ENCODE results near the gene STING1. TPM values are rescaled to one million over a fixed set of nuclear protein-coding genes. Genes with fewer than 3 reads are reported as not detected.
"Not testable (repeated sequence)": the region's sequence is repeated elsewhere in the genome, so short reads cannot be mapped to it uniquely, and the experiment has no call there.

The STING1 gene
- polyA plus RNA-seq, 3 donors from 2014 or later: 67.8 to 150 (median 142) TPM

GRCh38 chr5:139514486-139514856 is 31.9 kb upstream of the STING1 start:
- H3K36me3 Mint-ChIP-seq: no peaks in the 10 kb centered on the region
- H3K27ac Mint-ChIP-seq: no peak overlapping the region
- DNase-seq: no peak
- peaks cover 0 to 15% (median 4%) of the 10 kb centered on the region in 3 donors for H3K27me3 Mint-ChIP-seq (ENCODE audit: low read depth in 3 of 3)
- peaks cover 50 to 59% of the 10 kb centered on the region in 2 donors for H3K4me1 Mint-ChIP-seq
- H3K4me3 Mint-ChIP-seq: no peak overlapping the region
- H3K9me3 Mint-ChIP-seq: no peaks in the 10 kb centered on the region

GRCh38 chr5:139513852-139514485 is 31.4 kb upstream of the STING1 start:
- H3K27ac Mint-ChIP-seq: peak overlapping the region in 2 of 6 donors; percentile 11 to 26
- no peaks in the 10 kb centered on the region for H3K9me3 Mint-ChIP-seq
- no peak for DNase-seq
- peaks cover 50 to 58% of the 10 kb centered on the region in 2 donors for H3K4me1 Mint-ChIP-seq
- peaks cover 0 to 15% (median 4%) of the 10 kb centered on the region in 3 donors for H3K27me3 Mint-ChIP-seq (ENCODE audit: low read depth in 3 of 3)
- no peaks in the 10 kb centered on the region for H3K36me3 Mint-ChIP-seq
- peak overlapping the region in 3 of 5 donors; percentile 8 to 50 (median 22) for H3K4me3 Mint-ChIP-seq

GRCh38 chr5:139513434-139513833 is 30.9 kb upstream of the STING1 start:
- DNase-seq: peak; percentile 68 to 76 (median 73)
- peak overlapping the region in 3 of 5 donors; percentile 8 to 50 (median 22) for H3K4me3 Mint-ChIP-seq
- not testable (repeated sequence) for H3K36me3 Mint-ChIP-seq, H3K9me3 Mint-ChIP-seq
- peaks cover 0 to 15% (median 2%) of the 10 kb centered on the region in 3 donors for H3K27me3 Mint-ChIP-seq (ENCODE audit: low read depth in 3 of 3)
- H3K27ac Mint-ChIP-seq: peak overlapping the region in 2 of 6 donors; percentile 11 to 26
- H3K4me1 Mint-ChIP-seq: peaks cover 45 to 53% of the 10 kb centered on the region in 2 donors

- Mint-ChIP-seq H3K36me3 (no peaks in the 10 kb centered on the region), H3K27me3 (ENCODE audit: low read depth in 3 of 3) (peaks cover 0 to 15% (median 2%) of the 10 kb centered on the region in 3 donors), H3K4me3 (peak overlapping the region; percentile 18 to 86 (median 72)), H3K4me1 (peaks cover 41 to 47% of the 10 kb centered on the region in 2 donors), H3K27ac (peak overlapping the region in 3 of 6 donors; percentile 7 to 62 (median 50)), H3K9me3 (no peaks in the 10 kb centered on the region)
- no peak for DNase-seq
Measured at GRCh38 chr5:139512786-139513390, 30.3 kb upstream of the STING1 start.

GRCh38 chr5:139504722-139505121 is 22.2 kb upstream of the STING1 start:
- not testable (repeated sequence) for H3K9me3 Mint-ChIP-seq; DNase-seq; H3K36me3 Mint-ChIP-seq; H3K4me3 Mint-ChIP-seq; H3K27me3 Mint-ChIP-seq (ENCODE audit: low read depth in 3 of 3); H3K4me1 Mint-ChIP-seq; H3K27ac Mint-ChIP-seq

- not testable (repeated sequence) for H3K27ac Mint-ChIP-seq; H3K27me3 Mint-ChIP-seq (ENCODE audit: low read depth in 3 of 3); H3K4me1 Mint-ChIP-seq; H3K9me3 Mint-ChIP-seq; DNase-seq; H3K4me3 Mint-ChIP-seq; H3K36me3 Mint-ChIP-seq
Measured at GRCh38 chr5:139503879-139504278, 21.3 kb upstream of the STING1 start.

- not testable (repeated sequence) for H3K9me3 Mint-ChIP-seq; DNase-seq; H3K36me3 Mint-ChIP-seq; H3K27ac Mint-ChIP-seq; H3K27me3 Mint-ChIP-seq (ENCODE audit: low read depth in 3 of 3); H3K4me3 Mint-ChIP-seq; H3K4me1 Mint-ChIP-seq
Measured at GRCh38 chr5:139503036-139503817, 20.7 kb upstream of the STING1 start.

GRCh38 chr5:139501381-139501780 is 18.8 kb upstream of the STING1 start:
- Mint-ChIP-seq H3K36me3 (no peaks in the 10 kb centered on the region), H3K4me1 (no peaks in the 10 kb centered on the region), H3K27me3 (ENCODE audit: low read depth in 3 of 3) (peaks cover 2 to 4% (median 3%) of the 10 kb centered on the region in 3 donors), H3K27ac (no peak overlapping the region), H3K4me3 (no peak overlapping the region), H3K9me3 (no peaks in the 10 kb centered on the region)
- DNase-seq: no peak

- Mint-ChIP-seq H3K27me3 (ENCODE audit: low read depth in 3 of 3) (no peaks in the 10 kb centered on the region), H3K27ac (no peak overlapping the region), H3K9me3 (no peaks in the 10 kb centered on the region), H3K36me3 (no peaks in the 10 kb centered on the region), H3K4me3 (no peak overlapping the region), H3K4me1 (peaks cover 0 to 2% of the 10 kb centered on the region in 2 donors)
- no peak for DNase-seq
Measured at GRCh38 chr5:139495638-139496435, 13.3 kb upstream of the STING1 start.

- H3K27me3 Mint-ChIP-seq (ENCODE audit: low read depth in 3 of 3): peaks cover 0 to under 1% (median under 1%) of the 10 kb centered on the region in 3 donors
- no peak overlapping the region for H3K27ac Mint-ChIP-seq
Measured at GRCh38 chr5:139494832-139495231, 12.3 kb upstream of the STING1 start.

GRCh38 chr5:139494256-139494655 is 11.7 kb upstream of the STING1 start:
- H3K4me3 Mint-ChIP-seq: no peak overlapping the region
- H3K4me1 Mint-ChIP-seq: peaks cover 0 to 2% of the 10 kb centered on the region in 2 donors
- peaks cover 0 to 1% (median 1%) of the 10 kb centered on the region in 3 donors for H3K27me3 Mint-ChIP-seq (ENCODE audit: low read depth in 3 of 3)
- no peaks in the 10 kb centered on the region for H3K36me3 Mint-ChIP-seq
- no peak for DNase-seq
- H3K27ac Mint-ChIP-seq: no peak overlapping the region
- no peaks in the 10 kb centered on the region for H3K9me3 Mint-ChIP-seq

More at GRCh38 chr5:139494832-139495231, 12.3 kb upstream of the STING1 start:
- Mint-ChIP-seq H3K4me1 (peaks cover 0 to 2% of the 10 kb centered on the region in 2 donors), H3K9me3 (no peaks in the 10 kb centered on the region), H3K4me3 (no peak overlapping the region), H3K36me3 (no peaks in the 10 kb centered on the region)
- DNase-seq: no peak

- Mint-ChIP-seq H3K27me3 (ENCODE audit: low read depth in 3 of 3) (peaks cover 0 to 3% (median 1%) of the 10 kb centered on the region in 3 donors), H3K4me3 (no peak overlapping the region), H3K4me1 (peaks cover 10 to 11% of the 10 kb centered on the region in 2 donors), H3K36me3 (no peaks in the 10 kb centered on the region), H3K9me3 (no peaks in the 10 kb centered on the region), H3K27ac (peak overlapping the region in 1 of 6 donors; percentile 34)
- no peak for DNase-seq
Measured at GRCh38 chr5:139492700-139493192, 10.2 kb upstream of the STING1 start.

- no peak overlapping the region for H3K4me3 Mint-ChIP-seq
- peaks cover 0 to 3% (median 3%) of the 10 kb centered on the region in 3 donors for H3K27me3 Mint-ChIP-seq (ENCODE audit: low read depth in 3 of 3)
- no peaks in the 10 kb centered on the region for H3K9me3 Mint-ChIP-seq
- H3K27ac Mint-ChIP-seq: peak overlapping the region in 4 of 6 donors; percentile 13 to 57 (median 38)
- DNase-seq: no peak
- H3K36me3 Mint-ChIP-seq: no peaks in the 10 kb centered on the region
- peaks cover 12 to 16% of the 10 kb centered on the region in 2 donors for H3K4me1 Mint-ChIP-seq
Measured at GRCh38 chr5:139488260-139488659, 5.7 kb upstream of the STING1 start.

Data from immature natural killer cell (primary cell).